Type B pancreatic cell (in vitro differentiated cells): ENCODE data around the gene GIMAP5. TPM values are rescaled to one million over a fixed set of nuclear protein-coding genes. Genes with fewer than 3 reads are reported as not detected.

ENCODE experiments used
- DNase-seq: peaks from one replicate; pipeline ENCODE4 v3.0.0; 2021; ENCODE audit warnings: mixed read lengths; ENCODE audit not compliant: unreplicated experiment; ENCODE audit errors: extremely low spot score
- H3K27ac Mint-ChIP-seq: 2 replicates; pipeline ENCODE4 v1.8.0; 2021; ENCODE audit warnings: mild to moderate bottlenecking, mixed read lengths
- H3K27me3 Mint-ChIP-seq: 2 replicates; pipeline ENCODE4 v1.8.0; 2021; ENCODE audit warnings: mixed read lengths
- H3K36me3 Mint-ChIP-seq: 2 replicates; pipeline ENCODE4 v1.8.0; 2021; ENCODE audit warnings: mixed read lengths
- H3K4me1 Mint-ChIP-seq: one replicate; pipeline ENCODE4 v1.8.0; 2021; ENCODE audit warnings: mixed read lengths; ENCODE audit not compliant: unreplicated experiment
- H3K4me3 Mint-ChIP-seq: 2 replicates; pipeline ENCODE4 v1.8.0; 2021; ENCODE audit warnings: mild to moderate bottlenecking, mixed read lengths
- H3K9me3 Mint-ChIP-seq: 2 replicates; pipeline ENCODE4 v1.8.0; 2021; ENCODE audit warnings: mixed read lengths
- total RNA-seq: library from RNA; stranded (reverse); gene quantifications from 2 replicates; pipeline ENCODE4 v1.2.1, GENCODE V29; 2021; ENCODE audit warnings: low replicate concordance
- TF ChIP-seq, protein P1 (sequence below): fragments of 200-600 bp; sonication (generic); conservative IDR thresholded peaks from 2 replicates; pipeline ENCODE4 v1.5.0; 2021; ENCODE audit warnings: antibody characterized with exemption, mild to moderate bottlenecking

The GIMAP5 gene
- total RNA-seq, 1 donor from 2014 or later: not detected

DNA sequence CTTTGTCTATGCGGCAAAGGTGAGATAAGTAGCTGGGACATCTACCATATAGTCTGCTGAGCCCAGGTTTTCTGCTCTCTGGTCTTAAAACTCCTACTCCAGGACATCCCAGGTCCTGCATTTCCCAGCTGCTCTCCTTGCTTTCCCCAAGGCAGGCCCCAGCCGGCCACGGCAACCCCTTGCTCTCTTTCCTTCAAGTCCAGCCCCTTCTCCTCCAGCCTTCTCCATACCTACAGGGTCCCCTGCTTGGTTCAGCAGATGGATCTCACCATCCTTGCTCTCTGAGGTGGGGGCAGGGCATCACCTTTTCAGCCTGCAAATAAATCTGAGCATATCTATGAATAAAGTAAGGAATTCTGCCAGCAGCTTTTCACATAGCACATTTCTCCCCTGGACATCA is 8.7 kb downstream of the GIMAP5 start:
- Mint-ChIP-seq H3K4me3 (no peak overlapping the region), H3K36me3 (no peaks in the 10 kb centered on the region), H3K9me3 (no peaks in the 10 kb centered on the region), H3K27me3 (peaks cover 63% of the 10 kb centered on the region), H3K4me1 (no peaks in the 10 kb centered on the region), H3K27ac (no peak overlapping the region)
- TF ChIP-seq, protein P1, sequence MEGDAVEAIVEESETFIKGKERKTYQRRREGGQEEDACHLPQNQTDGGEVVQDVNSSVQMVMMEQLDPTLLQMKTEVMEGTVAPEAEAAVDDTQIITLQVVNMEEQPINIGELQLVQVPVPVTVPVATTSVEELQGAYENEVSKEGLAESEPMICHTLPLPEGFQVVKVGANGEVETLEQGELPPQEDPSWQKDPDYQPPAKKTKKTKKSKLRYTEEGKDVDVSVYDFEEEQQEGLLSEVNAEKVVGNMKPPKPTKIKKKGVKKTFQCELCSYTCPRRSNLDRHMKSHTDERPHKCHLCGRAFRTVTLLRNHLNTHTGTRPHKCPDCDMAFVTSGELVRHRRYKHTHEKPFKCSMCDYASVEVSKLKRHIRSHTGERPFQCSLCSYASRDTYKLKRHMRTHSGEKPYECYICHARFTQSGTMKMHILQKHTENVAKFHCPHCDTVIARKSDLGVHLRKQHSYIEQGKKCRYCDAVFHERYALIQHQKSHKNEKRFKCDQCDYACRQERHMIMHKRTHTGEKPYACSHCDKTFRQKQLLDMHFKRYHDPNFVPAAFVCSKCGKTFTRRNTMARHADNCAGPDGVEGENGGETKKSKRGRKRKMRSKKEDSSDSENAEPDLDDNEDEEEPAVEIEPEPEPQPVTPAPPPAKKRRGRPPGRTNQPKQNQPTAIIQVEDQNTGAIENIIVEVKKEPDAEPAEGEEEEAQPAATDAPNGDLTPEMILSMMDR: no peak
- no peak for DNase-seq

DNA sequence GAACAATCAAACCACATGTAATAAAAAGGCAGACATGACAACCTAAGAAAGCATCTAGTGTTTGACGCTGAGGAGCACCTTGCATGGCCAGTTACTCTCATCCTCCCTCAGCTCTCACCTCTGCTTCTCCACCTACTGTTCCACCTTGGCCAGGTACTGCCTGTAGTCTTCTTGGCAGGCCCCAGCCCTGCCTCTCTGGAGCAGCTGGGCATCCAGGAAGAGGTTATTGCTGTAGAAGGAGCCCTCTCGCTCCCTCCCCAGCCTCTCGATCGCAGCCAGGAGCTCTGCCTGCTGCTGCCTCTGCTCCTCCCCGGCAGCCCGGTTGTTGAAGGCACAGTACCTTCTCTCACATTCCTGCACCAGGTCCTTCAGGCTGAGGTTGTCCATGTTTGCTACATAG is 9.7 kb downstream of the GIMAP5 start:
- TF ChIP-seq, protein P1: no peak
- no peak overlapping the region for H3K4me3 Mint-ChIP-seq
- H3K9me3 Mint-ChIP-seq: no peaks in the 10 kb centered on the region
- H3K36me3 Mint-ChIP-seq: no peaks in the 10 kb centered on the region
- H3K4me1 Mint-ChIP-seq: no peaks in the 10 kb centered on the region
- peaks cover 57% of the 10 kb centered on the region for H3K27me3 Mint-ChIP-seq
- no peak overlapping the region for H3K27ac Mint-ChIP-seq
- no peak for DNase-seq

DNA sequence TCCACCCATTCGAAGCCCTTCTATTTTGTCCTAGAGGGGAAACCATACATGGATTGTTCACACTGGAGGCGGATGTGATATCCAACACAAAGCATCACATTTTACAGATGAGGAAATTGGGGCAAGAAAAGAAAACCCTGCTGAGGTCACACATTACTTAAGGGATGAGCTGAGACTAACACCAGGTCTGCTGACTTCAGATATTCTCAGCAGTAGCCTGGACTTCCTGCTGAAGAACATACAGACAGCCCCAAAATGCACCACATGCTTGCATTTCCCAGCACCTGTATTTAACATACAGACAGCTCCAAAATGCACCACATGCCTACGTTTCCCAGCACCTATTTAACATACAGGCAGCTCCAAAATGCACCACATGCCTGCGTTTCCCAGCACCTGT is 11.2 kb downstream of the GIMAP5 start:
- Mint-ChIP-seq H3K9me3 (no peaks in the 10 kb centered on the region), H3K36me3 (no peaks in the 10 kb centered on the region), H3K27me3 (peaks cover 48% of the 10 kb centered on the region), H3K4me3 (no peak overlapping the region), H3K27ac (no peak overlapping the region), H3K4me1 (no peaks in the 10 kb centered on the region)
- TF ChIP-seq, protein P1: no peak
- DNase-seq: no peak

DNA sequence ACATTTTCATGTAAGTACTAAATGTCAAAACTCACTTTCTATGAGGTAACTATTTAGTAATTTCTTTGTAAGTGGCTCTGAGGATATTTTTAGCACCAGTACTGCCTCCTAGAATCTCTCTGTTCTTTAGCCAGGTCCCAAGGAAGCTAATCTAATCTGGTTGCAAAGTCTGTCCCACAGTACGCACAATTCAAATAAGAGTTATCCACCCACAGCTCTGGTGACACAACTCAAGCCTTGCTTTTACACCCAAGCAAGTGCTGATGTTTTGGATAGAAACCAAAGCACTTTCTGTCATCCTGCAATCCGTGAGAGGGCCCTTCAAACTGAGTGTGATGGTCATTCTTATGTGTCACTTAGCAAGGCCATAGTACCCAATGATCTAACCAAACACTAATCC is 14.5 kb downstream of the GIMAP5 start:
- Mint-ChIP-seq H3K9me3 (no peaks in the 10 kb centered on the region), H3K4me3 (no peak overlapping the region), H3K4me1 (no peaks in the 10 kb centered on the region), H3K27me3 (peaks cover 34% of the 10 kb centered on the region), H3K27ac (no peak overlapping the region), H3K36me3 (no peaks in the 10 kb centered on the region)
- TF ChIP-seq, protein P1: no peak
- DNase-seq: no peak

DNA sequence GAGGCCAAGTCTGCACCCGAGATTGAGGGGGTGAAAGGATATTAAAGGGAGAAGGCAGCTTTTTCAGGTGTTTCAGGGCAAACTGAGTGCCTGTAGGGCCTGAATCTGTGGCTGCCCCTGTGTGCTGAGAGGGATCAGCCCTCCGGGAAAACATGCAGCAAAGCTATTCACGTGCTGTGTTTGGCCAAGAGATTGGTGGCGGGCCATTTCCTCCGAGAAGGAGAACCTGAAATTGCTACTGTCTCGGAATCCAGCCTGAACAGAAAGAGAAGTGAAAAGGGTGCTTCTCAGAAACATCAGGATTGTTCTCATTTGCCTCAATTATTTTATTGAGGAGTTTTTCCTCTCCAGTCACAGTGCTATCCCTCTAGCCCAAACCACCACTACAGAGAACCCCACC is 16.0 kb downstream of the GIMAP5 start:
- TF ChIP-seq, protein P1: no peak
- H3K4me1 Mint-ChIP-seq: no peaks in the 10 kb centered on the region
- H3K4me3 Mint-ChIP-seq: no peak overlapping the region
- DNase-seq: no peak
- H3K27me3 Mint-ChIP-seq: peaks cover 28% of the 10 kb centered on the region
- no peak overlapping the region for H3K27ac Mint-ChIP-seq
- H3K9me3 Mint-ChIP-seq: no peaks in the 10 kb centered on the region
- no peaks in the 10 kb centered on the region for H3K36me3 Mint-ChIP-seq
